HG02970 (cell line): ENCODE data around the gene ZBTB16.

Experiments used
- ATAC-seq: cut with Tn5 transposase; IDR thresholded peaks from one replicate; pipeline ENCODE4 v1.9.1; 2021; ENCODE audit warnings: mild to moderate bottlenecking, moderate library complexity, moderate number of reproducible peaks; ENCODE audit not compliant: unreplicated experiment, low FRiP score

Gene ZBTB16

GRCh38 chr11:114221037-114221436 is 161.5 kb downstream of the ZBTB16 start:
- no peak for ATAC-seq

DNA sequence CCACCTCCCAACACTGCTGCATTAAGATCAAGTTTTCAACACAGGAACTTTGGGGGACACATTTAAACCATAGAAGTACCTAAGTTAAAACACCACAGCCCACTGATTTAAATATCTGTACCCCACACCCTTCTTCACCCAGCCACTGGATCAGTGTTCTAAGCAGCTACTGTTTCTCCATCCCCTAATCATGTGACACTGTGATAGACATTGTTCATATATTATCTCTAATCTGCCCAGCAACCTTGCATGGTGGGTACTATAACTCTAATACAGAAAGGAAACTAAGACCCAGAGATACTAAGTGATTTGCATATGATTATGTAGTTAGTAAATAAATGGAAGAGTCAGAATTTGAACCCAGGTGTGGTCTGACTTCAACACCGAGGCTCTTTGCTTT is 166.2 kb downstream of the ZBTB16 start:
- no peak for ATAC-seq

DNA sequence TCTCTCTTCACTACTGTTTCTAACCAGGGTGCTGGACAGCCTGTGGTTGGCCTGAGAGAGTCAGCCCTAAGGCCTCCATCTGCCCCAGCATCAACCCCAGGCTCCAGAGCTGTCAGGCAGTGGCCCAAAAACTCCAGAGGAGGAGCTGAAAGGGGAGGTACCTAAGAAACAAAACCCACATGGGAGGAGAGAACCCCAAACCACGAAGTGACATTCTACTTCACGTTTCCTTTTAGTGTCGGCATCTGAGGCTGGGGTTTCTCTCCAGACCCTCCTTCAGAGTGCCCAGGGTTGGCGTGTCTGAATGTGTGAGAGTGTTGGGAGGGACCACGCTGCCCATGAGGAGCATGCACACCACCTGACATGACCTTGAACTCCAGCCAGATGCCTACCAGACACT is 166.8 kb downstream of the ZBTB16 start:
- ATAC-seq = no peak

- no peak for ATAC-seq
Observed at GRCh38 chr11:114228435-114229411, 169.2 kb downstream of the ZBTB16 start.

DNA sequence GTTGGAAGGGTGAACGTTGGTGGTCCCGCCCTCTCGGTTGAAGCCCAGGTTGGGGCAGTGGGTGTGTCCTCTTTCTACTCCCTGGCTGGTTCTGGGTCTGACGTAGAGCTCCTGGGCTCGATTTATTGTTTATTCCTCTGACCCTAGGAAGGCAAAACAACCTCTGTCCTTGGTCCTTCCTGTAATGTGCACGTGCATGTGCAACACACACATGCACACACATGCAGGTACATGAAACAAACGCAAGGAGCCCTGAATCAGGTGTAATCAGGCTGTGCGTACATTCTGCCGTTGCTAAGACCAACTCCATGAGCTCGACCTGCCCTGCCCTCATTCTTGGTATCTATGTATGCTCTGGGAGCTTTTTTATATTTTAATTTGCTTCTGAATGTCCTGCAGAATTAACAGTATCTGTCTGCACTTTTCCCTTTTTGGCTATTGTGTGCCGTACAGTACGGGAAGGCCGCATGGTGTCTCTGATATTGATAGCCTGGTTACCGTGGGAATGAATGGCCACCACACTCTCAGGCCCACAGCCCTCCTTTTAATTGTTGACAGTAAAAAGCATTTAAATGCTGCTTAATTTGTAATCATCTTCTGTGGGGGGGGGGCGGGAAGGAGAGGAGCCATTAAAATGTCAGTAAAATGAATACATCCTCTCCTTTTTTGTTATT is 170.7 kb downstream of the ZBTB16 start:
- ATAC-seq = no peak

DNA sequence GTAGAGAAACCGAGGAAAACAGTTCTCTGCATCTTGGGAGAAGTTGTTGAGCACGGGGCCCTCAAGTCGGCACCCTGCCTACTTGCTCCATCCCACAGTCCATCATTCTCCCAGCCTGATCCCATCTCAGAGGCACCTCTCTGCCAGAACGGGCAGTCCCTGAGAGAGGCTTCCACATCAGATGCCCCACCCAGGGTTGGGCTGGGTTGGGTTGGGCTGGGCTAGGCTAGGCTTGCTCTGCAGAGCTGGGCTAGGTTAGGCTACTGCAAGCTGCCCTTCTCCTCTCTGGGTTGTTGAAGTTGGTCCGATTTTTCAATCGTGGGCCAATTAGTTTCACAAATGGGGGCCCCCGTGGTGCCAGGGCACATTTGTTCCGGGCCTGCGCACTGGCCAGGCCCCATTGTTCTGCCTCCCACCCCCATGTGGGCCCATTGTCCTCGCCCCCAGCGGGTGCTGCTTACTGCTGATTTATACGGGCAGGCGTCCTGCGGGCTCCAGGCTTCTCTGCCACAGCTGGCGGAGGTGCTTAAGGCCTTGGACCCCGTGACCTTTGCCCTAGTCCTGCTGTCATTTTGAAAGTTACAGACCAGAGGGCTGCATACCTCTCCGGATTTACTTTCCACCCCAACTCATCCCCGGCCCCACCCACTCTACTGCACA is 173.0 kb downstream of the ZBTB16 start:
- ATAC-seq = no peak

GRCh38 chr11:114233755-114234154 is 174.2 kb downstream of the ZBTB16 start:
- no peak for ATAC-seq

- no peak for ATAC-seq
Observed at GRCh38 chr11:114236829-114237228, 177.3 kb downstream of the ZBTB16 start.

DNA sequence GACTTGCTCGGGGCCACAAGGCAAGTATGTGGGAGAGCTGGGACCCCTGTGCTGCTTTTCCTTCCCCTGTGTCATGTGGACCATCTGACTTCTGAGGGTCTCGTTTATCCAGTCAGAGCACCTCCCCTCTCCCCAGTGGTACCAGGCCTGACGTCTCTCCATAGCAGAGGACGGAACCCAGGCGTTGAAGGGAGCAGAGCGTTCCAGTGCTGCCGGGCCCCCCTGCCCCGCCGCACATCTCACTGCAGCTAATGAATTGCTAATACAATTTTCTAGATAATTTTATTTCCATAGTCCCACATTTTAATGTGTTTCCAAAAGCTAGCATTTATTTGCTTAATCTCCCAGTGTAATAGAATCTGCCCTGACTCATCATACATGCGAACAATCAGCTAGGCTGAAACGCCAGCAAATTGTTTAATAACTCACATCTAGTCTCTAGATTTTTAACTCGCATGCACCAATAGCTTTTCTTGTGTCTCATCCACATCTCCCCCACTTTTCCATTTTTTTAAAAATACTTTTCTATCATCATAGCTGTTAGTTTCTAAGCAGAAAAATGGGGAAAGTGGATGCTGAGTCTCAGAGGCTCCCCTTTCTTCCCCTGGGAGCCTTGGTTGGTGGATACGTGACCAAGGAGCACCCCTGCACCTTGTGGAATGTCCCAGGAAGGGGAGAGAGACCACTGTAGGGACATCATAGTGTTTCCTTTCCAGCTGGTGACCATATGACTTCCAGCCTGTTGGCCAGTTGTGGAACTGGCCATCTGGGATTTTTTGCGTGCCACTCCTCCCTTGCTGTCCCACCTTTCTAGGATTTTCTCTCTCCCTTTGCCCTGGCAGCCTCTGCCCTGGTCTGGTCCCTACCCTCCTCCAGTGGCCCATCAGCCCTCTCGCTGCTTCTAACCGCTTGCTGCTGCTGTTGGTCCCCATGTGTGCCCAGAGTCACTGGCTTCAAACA is 178.1 kb downstream of the ZBTB16 start:
- ATAC-seq = no peak

DNA sequence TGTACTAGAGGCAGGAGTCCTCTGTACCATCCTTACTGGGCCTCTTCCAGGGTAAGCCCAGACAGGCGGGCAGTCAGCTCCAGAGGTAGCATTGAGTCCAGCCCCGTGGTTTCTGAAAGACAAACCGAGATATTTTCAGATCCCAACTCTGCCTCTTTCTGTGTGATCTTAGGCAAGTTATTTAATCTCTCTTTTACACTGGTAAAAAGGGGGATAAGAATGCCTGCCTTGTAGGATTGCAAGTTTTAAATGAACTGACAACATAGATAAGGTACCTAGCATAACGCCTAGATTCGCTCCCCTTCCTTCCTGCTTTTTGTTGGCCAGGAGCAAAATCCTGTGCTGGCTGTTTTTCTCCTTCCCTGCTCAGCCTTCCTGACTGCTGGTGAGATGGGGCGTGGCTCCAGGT is 180.2 kb downstream of the ZBTB16 start:
- no peak for ATAC-seq

- no peak for ATAC-seq
Observed at GRCh38 chr11:114242032-114242431, 182.5 kb downstream of the ZBTB16 start.

- ATAC-seq = no peak
Observed at GRCh38 chr11:114243461-114244372, 184.2 kb downstream of the ZBTB16 start.

GRCh38 chr11:114244726-114245394 is 185.3 kb downstream of the ZBTB16 start:
- ATAC-seq = no peak

DNA sequence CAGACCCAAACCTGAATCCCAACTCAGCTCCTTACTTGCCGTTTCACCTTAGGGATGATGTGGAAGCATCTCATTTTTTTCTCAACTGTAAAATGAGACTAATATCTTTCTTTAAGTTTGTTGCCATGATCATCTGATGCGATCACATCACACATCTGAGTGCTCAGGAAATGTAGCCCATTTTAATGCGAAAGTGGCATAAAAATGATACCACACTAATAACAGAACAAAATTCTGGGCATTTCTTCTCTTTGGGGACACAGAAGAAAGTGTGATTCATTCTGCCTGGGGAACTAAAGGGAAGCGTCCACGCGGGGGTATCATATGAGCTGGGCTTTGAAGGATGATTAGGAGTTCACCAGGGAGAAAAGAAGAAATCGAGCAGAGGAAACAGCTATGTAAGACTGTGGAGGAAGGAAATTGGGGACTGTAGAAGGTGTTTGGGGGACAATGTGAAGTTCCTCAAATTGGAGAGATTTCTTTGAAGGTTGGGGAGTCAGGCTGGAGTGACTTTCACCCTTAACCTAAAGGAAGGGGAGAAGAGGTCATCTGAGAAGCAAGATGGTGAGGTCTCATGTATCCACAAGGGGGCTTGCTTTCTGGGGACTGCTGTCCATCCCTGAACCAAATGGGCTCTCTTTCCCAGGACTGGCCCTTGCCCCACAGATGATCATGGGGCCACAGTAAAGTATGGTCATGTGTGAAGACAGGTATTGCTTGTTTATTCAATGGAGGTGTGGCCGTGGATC is 187.0 kb downstream of the ZBTB16 start:
- ATAC-seq = no peak

- no peak for ATAC-seq
Observed at GRCh38 chr11:114247070-114247789, 187.7 kb downstream of the ZBTB16 start.

DNA sequence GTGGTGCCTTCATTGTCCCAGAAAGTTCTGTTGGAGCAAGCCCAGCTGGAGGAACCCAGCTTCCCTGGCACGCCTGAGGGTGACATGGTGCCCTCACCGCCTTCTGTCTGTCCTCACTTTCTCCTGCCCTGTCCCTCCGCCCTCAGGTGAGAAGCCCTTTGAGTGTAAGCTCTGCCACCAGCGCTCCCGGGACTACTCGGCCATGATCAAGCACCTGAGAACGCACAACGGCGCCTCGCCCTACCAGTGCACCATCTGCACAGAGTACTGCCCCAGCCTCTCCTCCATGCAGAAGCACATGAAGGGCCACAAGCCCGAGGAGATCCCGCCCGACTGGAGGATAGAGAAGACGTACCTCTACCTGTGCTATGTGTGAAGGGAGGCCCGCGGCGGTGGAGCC is 190.7 kb downstream of the ZBTB16 start:
- no peak for ATAC-seq
